MM.1S (cell line): Measurements from ENCODE around the gene TEDDM1.

Experiments
- DNase-seq: peaks from one replicate; pipeline ENCODE4 v3.0.0-alpha.2; 2015
- H2AFZ ChIP-seq: fragments of 300-600 bp; sonication (generic); 2 replicates; pipeline ENCODE4 v1.6.0; 2016; ENCODE audit warnings: antibody characterized with exemption, low read length
- H3F3A ChIP-seq: fragments of 300-600 bp; sonication (generic); 2 replicates; pipeline ENCODE4 v1.6.1; 2016; ENCODE audit warnings: mild to moderate bottlenecking, antibody characterized with exemption, low read length, moderate library complexity, mixed read lengths; ENCODE audit not compliant: insufficient read depth
- H3K27ac ChIP-seq: fragments of 300-600 bp; sonication (generic); 2 replicates; pipeline ENCODE4 v1.5.1; 2016; ENCODE audit warnings: mild to moderate bottlenecking, low read length
- H3K27me3 ChIP-seq: fragments of 300-600 bp; sonication (generic); replicated peaks from 2 replicates; pipeline ENCODE4 v1.6.0; 2016; ENCODE audit warnings: low read length; ENCODE audit not compliant: insufficient read depth
- H3K36me3 ChIP-seq: fragments of 300-600 bp; sonication (generic); replicated peaks from 2 replicates; pipeline ENCODE4 v1.6.1; 2016; ENCODE audit warnings: mild to moderate bottlenecking, low read length, mixed read lengths; ENCODE audit not compliant: insufficient read depth
- H3K4me1 ChIP-seq: fragments of 300-600 bp; sonication (generic); 2 replicates; pipeline ENCODE4 v1.6.1; 2016; ENCODE audit warnings: low read length, mixed read lengths
- H3K4me2 ChIP-seq: fragments of 300-600 bp; sonication (generic); 2 replicates; pipeline ENCODE4 v1.6.0; 2016; ENCODE audit warnings: low read depth, low read length
- H3K4me3 ChIP-seq: fragments of 300-600 bp; sonication (generic); 2 replicates; pipeline ENCODE4 v1.5.1; 2016; ENCODE audit warnings: low read length, mixed read lengths
- H3K79me2 ChIP-seq: fragments of 300-600 bp; sonication (generic); 2 replicates; pipeline ENCODE4 v1.6.1; 2016; ENCODE audit warnings: mixed run types, low read length, mixed read lengths
- H3K9ac ChIP-seq: fragments of 300-600 bp; sonication (generic); 2 replicates; pipeline ENCODE4 v1.6.1; 2016; ENCODE audit warnings: low read length, mixed read lengths
- H3K9me2 ChIP-seq: fragments of 300-600 bp; sonication (generic); replicated peaks from 2 replicates; pipeline ENCODE4 v1.6.1; 2016; ENCODE audit warnings: mild to moderate bottlenecking, low read length, mixed read lengths; ENCODE audit not compliant: insufficient read depth
- H3K9me3 ChIP-seq: fragments of 300-600 bp; sonication (generic); replicated peaks from 2 replicates; pipeline ENCODE4 v1.6.1; 2016; ENCODE audit warnings: mild to moderate bottlenecking, low read length, mixed read lengths; ENCODE audit not compliant: insufficient read depth
- H4K20me1 ChIP-seq: fragments of 300-600 bp; sonication (generic); 2 replicates; pipeline ENCODE4 v1.6.1; 2016; ENCODE audit warnings: mild to moderate bottlenecking, low read length, moderate library complexity, mixed read lengths; ENCODE audit not compliant: insufficient read depth
- EZH2 ChIP-seq: fragments of 300-600 bp; sonication (generic); optimal IDR thresholded peaks from 2 replicates; pipeline ENCODE3; 2017; ENCODE audit warnings: low read depth, mild to moderate bottlenecking, antibody characterized with exemption, low read length, mixed read lengths
- EZH2phosphoT487 ChIP-seq: fragments of 300-600 bp; sonication (generic); IDR thresholded peaks from 2 replicates; pipeline ENCODE4 v1.6.1; 2018; ENCODE audit warnings: antibody characterized with exemption, low read length
- TF ChIP-seq, protein P1 (sequence below): fragments of 300-600 bp; sonication (generic); IDR thresholded peaks from 2 replicates; pipeline ENCODE4 v1.5.1; 2016; ENCODE audit warnings: antibody characterized with exemption, low read length, mixed read lengths

Gene TEDDM1

DNA sequence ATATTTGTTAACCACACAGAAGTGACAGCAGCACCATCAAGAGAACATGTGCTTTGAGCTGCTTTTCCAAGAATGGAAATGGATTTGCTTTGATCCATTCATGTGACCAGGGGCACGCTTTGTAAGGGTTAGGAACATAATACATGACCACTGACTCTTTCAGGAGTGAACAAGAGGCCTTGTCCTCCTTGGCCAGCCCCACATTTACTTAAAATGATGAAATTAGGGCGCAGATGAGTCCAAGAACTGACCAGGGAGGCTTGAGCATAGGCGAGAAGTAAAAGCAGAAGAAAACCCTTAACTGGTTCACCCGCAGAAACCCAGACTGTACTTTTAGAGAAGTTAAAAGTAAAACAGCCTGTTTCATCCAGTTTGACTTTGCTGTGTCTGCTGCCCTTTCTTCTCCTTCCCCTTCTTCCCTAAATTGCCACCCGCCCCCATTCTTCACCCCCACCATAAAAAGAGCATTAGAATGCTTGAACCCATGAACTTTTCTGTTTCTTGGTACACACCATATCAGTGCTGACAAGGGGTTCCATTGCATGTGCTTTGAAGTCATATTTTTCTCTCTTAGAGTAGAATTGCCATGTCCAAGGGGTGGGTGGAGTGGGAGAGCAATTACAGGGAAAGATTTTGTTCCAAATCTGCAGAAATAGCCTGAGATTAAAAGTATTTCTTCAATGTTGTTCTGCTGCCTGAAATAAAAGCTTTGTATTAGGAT, 6.3 kb downstream of the TEDDM1 start:
- H3K9ac ChIP-seq: no peak overlapping the region
- no peak for DNase-seq

DNA sequence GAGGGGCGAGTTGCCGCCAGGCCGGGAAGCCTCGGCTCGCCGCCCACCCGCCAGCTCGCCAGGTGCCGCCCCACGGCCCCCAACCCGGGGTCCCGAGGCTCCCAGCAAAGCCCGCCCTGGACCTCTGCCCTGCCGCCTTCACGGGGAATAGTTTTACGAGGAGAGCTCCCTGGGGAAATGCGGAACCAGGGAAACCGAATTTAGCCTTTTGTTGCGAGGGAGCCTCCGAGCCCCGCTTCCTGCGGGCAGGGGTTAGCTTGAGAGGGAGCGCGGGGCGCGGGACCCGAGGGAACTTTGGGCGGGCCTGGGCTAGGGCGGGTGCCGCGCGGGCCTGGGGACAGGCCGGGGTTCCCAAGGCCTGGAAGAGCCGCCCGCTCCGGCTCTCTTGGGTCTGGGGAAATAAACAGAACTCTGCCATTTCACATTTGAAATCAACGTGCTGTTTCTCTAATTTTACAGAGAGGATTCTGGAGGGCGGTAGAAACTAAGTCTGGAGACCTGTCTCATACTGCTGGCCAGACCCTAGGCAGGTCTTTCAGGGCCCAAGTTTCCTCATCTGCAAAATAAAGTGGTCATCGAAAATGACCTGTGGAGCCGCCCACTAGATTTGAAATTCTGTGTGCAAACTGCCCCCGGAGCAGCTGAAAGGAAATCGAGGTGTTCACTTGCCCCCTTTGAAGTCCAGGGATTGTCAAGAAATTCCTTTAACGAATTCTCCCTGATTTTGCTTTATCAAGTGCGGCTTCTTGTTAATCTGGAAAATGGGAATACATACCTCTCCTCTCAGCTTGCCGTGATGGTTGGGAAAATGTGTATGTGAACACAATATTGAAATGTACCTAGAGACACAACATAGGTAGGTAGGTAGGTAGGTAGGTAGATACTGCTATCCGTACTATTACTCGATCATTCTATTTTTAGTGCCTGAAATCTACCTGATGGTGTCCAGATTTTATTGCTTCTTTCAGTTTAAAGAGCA, 8.1 kb downstream of the TEDDM1 start:
- Histone ChIP-seq H3K27ac (no peak overlapping the region; the same call in 1 of the 2 replicates), H2AFZ (peak overlapping the region; percentile 88), H3K9me2 (no peaks in the 10 kb centered on the region), H3K4me3 (peak overlapping the region; percentile 78), H3K79me2 (peaks cover 25% of the 10 kb centered on the region), H3K9me3 (no peaks in the 10 kb centered on the region), H3K36me3 (peaks cover 9% of the 10 kb centered on the region), H3K27me3 (no peaks in the 10 kb centered on the region), H3K9ac (peak overlapping the region; percentile 84), H3K4me2 (peak overlapping the region; percentile 97; the same call in 1 of the 2 replicates), H3F3A (peaks cover 7% of the 10 kb centered on the region; the same call in 1 of the 2 replicates), H3K4me1 (peaks cover 5% of the 10 kb centered on the region; the same call in 1 of the 2 replicates), H4K20me1 (no peaks in the 10 kb centered on the region)
- DNase-seq: no peak
- TF ChIP-seq, protein P1, sequence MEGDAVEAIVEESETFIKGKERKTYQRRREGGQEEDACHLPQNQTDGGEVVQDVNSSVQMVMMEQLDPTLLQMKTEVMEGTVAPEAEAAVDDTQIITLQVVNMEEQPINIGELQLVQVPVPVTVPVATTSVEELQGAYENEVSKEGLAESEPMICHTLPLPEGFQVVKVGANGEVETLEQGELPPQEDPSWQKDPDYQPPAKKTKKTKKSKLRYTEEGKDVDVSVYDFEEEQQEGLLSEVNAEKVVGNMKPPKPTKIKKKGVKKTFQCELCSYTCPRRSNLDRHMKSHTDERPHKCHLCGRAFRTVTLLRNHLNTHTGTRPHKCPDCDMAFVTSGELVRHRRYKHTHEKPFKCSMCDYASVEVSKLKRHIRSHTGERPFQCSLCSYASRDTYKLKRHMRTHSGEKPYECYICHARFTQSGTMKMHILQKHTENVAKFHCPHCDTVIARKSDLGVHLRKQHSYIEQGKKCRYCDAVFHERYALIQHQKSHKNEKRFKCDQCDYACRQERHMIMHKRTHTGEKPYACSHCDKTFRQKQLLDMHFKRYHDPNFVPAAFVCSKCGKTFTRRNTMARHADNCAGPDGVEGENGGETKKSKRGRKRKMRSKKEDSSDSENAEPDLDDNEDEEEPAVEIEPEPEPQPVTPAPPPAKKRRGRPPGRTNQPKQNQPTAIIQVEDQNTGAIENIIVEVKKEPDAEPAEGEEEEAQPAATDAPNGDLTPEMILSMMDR: no peak
- no peak for TF ChIP-seq EZH2
- no peak for TF ChIP-seq EZH2phosphoT487

More for the DNA sequence above, 6.3 kb downstream of the TEDDM1 start:
- H3K36me3 ChIP-seq: no peaks in the 10 kb centered on the region
- no peaks in the 10 kb centered on the region for H4K20me1 ChIP-seq
- no peaks in the 10 kb centered on the region for H3K9me2 ChIP-seq
- no peak overlapping the region for H3K27ac ChIP-seq
- no peaks in the 10 kb centered on the region for H3K27me3 ChIP-seq
- no peak overlapping the region for H2AFZ ChIP-seq
- peaks cover 19% of the 10 kb centered on the region for H3K79me2 ChIP-seq
- peaks cover 7% of the 10 kb centered on the region; the same call in 1 of the 2 replicates for H3F3A ChIP-seq
- H3K4me3 ChIP-seq: no peak overlapping the region
- peaks cover 5% of the 10 kb centered on the region; the same call in 1 of the 2 replicates for H3K4me1 ChIP-seq
- no peak for TF ChIP-seq EZH2
- TF ChIP-seq EZH2phosphoT487: no peak
- TF ChIP-seq, protein P1: no peak
- H3K9me3 ChIP-seq: no peaks in the 10 kb centered on the region
- H3K4me2 ChIP-seq: no peak overlapping the region

DNA sequence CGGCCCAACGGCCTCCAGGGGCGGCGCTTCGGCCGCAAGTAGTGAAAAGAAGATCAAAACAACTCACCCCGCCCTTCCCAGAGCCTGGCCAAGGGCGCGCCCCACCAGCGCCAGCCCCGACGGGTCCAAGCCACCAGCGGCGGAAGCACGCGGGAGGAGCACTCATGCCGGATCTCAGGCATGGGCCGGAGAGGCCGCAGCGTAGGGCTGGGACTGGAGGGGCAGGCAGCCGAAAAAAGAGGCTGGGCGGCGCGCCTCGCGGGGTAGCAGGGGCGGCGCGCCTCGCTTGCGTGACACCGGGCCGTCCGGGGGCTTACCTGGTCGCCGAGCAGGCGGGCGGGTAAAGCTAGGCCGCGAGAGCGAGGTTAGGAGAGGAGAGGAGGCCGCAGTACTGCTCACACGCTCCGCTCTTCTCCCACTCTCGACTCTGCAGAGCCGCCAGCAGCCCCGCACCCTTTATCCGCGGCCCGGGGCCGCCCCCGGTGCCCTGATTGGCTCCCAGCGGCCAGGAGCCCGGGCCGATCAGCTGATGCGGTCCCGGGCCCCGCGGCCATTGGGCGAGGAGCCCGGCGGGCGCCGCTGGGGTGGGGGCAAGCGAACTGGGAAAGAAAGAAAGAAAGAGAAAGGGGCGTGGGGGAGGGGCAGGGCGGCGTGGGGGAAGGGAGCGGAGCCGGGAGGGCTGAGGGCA, 9.0 kb downstream of the TEDDM1 start, which contains the start of gene GLUL:
GLUL (minus strand) TSS at position 429 of the 688 bp plus-strand sequence. CDS start 3,053 bp downstream, outside the sequence.
- peak within 1 kb of the TSS; percentile 78 for H3K4me3 ChIP-seq

More for the DNA sequence above, 9.0 kb downstream of the TEDDM1 start, which contains the start of gene GLUL:
- Histone ChIP-seq H3K9me3 (no peaks in the 10 kb centered on the region), H3K36me3 (peaks cover 13% of the 10 kb centered on the region), H3K27me3 (no peaks in the 10 kb centered on the region), H4K20me1 (no peaks in the 10 kb centered on the region), H3K9ac (peak within 1 kb of the TSS; percentile 84), H3K4me1 (peaks cover 5% of the 10 kb centered on the region; the same call in 1 of the 2 replicates), H3F3A (peaks cover 7% of the 10 kb centered on the region; the same call in 1 of the 2 replicates), H3K79me2 (peaks cover 25% of the 10 kb centered on the region), H3K4me2 (peak within 1 kb of the TSS; percentile 97), H3K27ac (peak within 1 kb of the TSS; percentile 72), H2AFZ (peak within 1 kb of the TSS; percentile 88), H3K9me2 (no peaks in the 10 kb centered on the region)
- TF ChIP-seq, protein P1: no peak
- TF ChIP-seq EZH2phosphoT487 (no peak), EZH2 (no peak)
- DNase-seq: peak; percentile 93
